ENCODE results near the gene VN1R5.
"Not testable (repeated sequence)": the region's sequence is repeated elsewhere in the genome, so short reads cannot be mapped to it uniquely, and the experiment has no call there.

The VN1R5 gene

DNA sequence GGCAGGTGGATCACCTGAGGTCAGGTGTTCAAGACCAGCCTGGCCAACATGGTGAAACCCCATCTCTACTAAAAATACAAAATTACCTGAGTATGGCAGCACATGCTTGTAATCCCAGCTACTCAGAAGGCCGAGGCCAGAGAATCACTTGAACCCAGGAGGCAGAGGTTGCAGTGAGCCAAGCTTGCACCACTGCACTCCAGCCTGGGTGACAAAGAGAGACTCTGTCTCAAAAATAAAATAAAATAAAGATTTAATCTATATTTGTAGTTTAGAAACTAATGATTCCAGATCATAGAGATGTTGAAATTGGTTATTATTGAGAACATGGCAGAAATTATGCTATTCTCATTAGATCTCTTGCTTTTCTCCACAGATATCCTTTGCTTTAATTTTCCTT is at the start of gene VN1R5:
TSS of gene VN1R5 (plus strand) at position 301 of the 400 bp plus-strand sequence.
- not testable (repeated sequence) for DNase-seq

GRCh38 chr1:247209396-247209795 is 46.5 kb upstream of the VN1R5 start:
- DNase-seq: no peak

DNA sequence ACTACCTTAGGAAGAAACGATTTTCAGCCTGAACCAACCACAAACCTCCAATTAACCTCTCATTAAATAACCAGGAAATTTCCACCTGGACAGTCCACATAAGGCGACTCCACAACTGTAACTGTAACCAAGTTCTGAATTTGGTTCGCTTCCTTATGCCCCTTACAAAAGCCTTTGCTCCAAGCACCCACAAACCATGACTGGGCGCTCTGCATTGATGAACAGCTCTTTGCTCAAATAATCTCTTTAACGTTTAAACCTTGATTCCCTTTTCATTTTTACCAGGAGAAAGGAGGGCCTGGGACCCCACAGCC is 45.9 kb upstream of the VN1R5 start:
- DNase-seq: no peak

DNA sequence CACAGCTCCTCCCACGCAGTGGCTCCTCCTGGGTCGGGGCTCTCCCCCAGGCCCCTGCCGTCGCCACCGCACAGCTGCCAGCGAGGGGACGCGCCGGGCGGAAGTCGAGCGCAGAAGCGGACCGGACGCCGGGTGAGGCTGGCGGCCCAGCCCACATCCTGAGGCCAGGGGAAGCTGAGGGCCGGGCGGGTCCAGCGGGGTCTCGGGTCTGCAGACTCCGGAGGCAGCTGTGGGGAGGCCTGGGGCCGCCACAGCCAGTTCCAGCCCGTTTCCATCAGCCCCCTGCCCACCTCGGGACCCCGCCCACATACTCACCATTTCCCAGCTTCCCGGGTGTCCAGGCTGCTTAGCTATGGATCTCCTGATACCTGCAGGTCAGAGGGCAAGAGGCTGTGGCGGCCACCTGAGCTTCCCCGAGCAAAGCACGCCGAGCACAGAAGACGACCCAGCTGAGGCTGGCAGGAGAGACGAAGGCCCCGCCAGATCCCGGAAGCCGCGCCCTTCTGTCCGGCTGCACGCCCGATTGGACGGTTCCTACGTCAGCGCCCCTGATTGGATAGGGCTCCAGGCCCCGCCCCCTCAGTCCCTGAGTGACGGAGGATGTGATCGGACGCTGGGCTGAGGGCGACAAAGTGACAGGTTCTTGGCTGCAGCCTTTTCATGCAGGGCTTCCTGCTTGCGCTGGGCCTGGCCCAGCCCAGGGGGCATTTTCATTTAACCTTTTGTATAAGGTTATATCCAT is 45.3 kb upstream of the VN1R5 start:
- peak; percentile 81 for DNase-seq

DNA sequence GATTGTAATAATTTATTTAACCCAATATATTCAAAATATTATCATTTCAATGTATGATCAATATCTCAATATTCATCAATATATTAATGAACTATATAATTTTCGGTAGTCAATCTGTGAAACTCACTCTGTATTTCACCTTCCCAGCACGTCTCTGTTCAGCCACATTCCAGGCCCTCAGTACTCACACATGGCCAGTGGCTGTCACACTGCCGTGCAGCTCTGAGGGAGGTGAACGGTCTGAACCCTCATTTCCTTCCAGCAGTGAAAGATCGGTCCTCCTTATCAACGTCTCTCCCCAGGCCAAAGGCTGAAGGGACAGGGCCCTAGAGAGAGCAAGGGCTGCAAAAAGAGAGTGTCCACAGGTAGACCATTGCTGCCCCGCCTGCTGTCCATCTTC is 44.5 kb upstream of the VN1R5 start:
- no peak for DNase-seq

GRCh38 chr1:247212012-247212411 is 43.9 kb upstream of the VN1R5 start:
- no peak for DNase-seq

DNA sequence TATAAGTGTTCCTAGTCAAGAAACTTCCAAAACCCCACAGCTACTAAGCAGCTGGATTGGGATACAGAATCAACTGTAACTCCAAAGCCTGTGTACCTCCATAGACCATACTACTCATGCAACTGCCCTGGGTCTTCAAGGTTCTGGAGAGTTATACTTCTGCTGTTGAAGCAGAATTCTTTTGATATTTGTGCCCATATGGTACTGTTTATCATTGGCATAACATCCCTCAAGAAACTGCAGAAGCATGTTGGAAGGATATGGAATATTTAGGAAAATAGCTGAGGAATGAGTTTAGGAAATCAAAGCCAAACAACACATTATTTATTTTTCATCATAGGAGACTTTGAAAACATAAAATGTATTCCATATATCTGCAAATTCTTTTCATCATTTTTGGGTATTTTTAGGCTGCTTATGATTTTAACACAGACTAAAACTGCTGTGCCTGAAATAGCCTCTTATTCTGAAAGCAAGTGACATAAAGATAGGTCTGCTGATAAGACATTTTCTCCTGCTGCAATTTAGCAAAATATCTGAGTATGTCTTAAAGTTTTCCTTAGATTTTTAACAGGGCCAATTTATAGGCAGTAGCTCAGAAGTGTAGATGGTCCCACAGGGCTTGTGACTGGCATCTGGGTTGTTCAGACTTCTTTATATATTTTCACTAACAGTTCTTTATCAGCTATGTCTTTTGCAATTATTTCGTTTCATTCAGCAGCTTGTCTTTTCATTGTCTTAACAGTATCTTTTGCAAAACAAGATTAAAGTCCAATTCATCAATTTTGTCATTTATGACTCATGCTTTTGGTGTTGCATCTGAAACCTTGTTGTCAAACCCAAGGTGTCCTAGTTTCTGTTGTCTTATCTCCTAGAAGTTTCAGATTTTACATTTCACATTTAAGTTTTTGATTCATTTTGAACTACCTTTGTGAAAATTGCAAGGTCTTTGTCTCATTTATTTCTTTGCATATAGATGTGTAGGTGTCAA is 43.0 kb upstream of the VN1R5 start:
- no peak for DNase-seq

DNA sequence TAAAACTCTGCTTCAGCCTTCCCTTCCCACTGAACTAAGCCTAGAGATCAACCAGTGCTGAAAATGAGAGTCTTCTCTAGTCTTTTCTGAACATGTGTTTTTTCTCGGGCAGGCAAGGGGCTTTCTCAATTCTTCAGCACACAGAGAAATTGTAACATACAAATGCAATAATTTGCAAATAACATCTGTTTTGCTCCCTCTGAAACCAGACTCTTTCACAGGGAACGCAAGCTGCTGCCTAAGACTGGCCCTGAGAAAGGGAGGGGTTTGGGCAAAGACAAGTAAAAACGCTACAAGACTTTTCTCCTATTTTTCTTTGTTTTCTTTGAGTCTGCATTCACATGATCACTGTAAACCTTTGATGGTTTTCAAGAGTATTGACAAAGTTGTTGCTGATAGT is 39.6 kb upstream of the VN1R5 start:
- no peak for DNase-seq

- DNase-seq: no peak
These were observed 37.7 kb upstream of the VN1R5 start for GRCh38 chr1:247218121-247218651.

DNA sequence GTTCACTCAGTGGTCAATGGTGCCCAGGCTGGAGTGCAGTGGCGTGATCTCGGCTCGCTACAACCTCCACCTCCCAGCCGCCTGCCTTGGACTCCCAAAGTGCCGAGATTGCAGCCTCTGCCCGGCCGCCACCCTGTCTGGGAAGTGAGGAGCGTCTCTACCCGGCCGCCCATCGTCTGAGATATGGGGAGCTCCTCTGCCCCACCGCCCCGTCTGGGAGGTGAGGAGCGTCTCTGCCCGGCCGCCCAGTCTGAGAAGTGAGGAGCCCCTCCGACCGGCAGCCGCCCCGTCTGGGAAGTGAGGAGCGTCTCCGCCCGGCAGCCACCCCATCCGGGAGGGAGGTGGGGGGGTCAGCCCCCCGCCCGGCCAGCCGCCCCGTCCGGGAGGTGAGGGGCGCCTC is 35.6 kb upstream of the VN1R5 start:
- not testable (repeated sequence) for DNase-seq

DNA sequence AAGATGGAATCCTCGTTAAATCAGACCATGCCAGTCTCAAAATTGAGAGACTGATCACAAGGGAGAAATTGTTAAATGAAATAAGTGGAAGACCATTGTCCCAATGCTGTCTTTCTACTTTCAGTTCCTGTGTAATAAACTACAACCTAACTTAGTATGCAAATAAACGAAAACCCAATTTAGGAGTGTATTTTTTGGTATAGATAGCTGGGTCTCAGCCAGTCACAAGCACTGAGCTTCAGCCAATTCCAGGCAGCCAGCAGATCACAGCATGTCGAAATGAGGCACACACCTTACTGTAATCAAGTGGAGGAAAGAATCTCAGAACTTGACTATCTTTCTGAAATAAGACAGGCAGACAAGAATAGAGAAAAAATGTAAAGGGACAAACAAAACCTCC is 33.0 kb upstream of the VN1R5 start:
- no peak for DNase-seq

- DNase-seq: no peak
These were observed 31.1 kb upstream of the VN1R5 start for GRCh38 chr1:247224822-247225221.

DNA sequence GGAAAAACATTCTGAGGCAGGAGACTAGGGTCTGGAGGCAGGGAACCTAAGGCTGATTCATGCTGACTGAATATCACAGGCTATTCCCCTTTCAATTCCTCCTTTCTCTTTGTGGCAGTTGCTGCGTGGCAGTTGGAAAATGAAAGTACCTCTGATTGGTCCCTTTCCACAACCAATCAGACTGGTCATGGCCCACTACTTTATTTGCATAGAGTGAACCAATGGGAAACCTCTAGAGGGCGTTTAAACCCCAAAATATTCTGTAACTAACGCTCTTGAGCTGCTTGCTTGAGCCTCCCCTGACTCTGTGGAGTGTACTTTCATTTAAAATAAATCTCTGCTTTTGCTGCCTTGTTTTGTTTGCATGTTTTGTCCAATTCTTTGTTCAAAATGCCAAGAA is 27.7 kb upstream of the VN1R5 start:
- no peak for DNase-seq

DNA sequence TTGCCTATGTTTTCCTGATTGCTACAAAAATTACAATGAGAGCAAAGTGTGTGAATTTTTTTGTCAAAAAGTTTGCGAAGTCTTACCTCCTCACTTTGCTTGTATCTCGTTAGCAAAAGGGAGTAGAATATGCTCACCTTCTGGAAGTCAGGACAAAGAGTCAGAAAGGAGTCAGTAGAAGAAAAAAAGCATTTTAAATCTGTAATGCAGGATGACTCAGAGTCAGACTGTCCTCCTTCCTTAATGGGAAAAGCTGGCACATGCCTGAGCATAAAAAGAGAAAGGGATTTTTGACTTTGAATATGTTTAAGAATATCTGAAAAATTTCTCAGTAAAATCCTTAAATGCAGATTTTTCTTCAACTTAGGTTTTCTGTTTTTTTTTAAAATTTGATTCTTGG is 14.2 kb upstream of the VN1R5 start:
- no peak for DNase-seq

GRCh38 chr1:247243524-247244137 is 12.2 kb upstream of the VN1R5 start:
- no peak for DNase-seq

DNA sequence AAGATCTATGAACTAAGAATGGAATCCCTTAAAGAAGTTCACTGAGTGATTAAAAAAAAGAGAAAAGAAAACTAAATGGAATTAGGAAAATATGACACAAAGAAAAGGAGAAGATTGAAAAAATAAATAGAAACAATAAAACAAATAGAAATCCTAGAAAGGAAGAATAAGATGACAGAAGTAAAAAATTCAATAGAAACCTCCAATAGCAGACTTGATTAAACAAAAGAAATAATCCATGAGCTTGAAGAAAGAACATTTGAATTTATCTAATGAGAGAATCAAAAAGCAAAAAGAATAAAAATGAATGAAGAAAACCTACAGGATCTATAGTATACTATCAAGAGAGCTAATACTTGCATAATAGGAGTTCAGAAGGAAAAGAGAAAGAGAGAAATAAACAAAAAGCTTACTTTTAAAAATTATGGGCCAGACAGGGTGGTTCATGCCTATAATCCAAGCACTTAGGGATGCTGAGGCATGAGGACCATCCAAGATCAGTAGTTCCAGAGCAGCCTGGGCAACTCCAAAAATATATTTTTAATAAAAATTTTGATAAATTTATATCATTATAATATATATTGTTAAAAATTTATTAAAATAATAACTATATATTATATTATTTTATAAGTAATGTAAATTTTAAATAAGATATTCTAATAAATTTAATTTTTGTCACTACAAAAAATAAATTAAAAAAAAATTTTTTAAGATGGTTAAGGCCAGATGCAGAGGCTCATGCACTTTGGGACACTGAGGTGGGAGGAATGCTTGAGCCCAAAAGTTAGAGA is 9.4 kb upstream of the VN1R5 start:
- DNase-seq: no peak

DNA sequence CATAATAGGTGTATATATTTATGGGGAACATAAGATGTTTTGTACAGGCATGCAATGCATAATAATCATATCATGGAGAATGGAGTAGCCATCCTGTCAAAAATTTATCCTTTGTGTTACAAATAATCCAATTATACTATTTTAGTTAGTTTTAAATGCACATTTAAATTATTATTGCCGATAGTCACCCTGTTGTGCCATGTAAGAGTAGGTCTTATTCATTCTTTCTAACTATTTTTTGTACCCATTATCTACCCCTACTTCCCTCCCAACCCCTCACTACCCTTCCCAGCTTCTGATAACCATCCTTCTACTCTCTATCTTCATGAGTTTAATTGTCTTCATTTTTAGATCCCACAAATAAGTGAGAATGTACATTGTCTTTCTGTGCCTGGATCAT is 8.3 kb upstream of the VN1R5 start:
- DNase-seq: no peak

GRCh38 chr1:247266053-247266452 is 10.2 kb downstream of the VN1R5 start:
- DNase-seq: no peak

DNA sequence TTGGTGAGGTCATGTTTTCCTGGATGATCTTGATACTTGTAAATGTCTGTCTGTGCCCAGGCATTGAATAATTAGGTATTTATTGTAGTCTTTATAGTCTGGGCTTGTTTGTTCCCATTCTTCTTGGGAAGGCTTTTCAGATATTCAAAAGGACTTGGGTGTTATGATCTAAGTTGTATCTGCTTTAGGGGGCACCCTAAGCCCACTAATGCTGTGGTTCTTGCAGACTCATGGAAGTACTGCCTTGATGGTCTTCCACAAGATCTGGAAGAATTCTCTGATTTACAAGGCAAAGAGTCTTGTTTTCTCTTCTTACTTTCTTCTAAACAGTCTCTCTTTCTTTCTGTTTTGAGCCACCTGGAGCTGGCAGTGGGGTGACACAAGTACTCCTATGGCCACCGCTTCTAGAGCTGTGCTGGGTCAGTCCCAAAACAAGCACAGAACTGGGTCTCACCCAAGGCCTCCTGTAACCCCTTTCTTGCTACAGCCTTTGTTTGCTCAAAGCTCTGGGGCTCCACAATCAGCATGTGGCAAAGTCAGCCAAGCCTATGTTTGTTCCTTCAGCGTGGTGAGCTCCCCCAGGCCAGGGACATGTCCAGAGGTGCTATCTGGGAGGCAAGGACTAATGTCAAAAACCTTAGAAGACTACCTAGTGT is 12.6 kb downstream of the VN1R5 start:
- no peak for DNase-seq

DNA sequence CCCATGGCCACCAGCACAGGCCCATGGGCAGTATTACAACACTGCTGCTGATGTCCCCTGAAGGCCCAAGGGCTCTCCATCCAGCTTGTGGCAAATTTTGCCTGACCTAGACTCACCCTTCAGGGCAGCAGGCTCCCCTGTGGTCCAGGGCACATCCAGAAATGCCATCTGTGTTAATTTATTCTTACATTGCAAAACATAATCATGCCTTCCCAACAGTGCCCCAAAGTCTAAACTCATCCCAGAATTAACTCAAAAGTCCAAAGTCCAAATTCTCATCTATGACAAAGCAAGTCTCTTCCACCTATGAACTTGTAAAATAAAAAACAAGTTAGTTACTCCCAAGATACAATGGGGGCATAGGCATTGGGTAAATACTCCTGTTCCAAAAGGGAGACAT is 13.3 kb downstream of the VN1R5 start:
- DNase-seq: no peak

- DNase-seq: no peak
These were observed 14.1 kb downstream of the VN1R5 start for GRCh38 chr1:247270003-247270402.

DNA sequence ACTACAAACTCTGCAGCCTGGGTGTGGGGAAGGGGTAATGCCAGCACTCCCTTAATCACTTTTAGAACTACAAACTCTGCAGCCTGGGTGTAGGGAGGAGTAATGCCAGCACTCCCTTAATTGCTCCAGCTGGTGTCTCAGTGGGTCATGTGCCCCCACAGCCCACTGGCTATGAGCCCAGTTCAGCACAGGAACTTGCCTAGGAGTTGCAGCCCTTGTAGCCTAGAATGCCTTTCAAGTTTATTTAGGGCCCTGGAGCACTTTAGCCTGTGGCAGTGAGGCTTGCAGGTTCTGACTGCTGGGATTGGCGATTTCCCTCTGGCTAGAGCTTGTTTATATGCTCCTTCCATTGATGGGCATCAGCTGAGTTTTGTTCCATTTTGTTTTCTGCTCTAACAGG is 17.1 kb downstream of the VN1R5 start:
- DNase-seq: no peak
